NCI-H1417 treated with DMSO at 0.1 percent for 48 hours (cell line): ENCODE measurements around the gene HGF.

ENCODE experiments used
- DNase-seq: peaks from one replicate; lab custom pipeline; 2025; lab: John Stamatoyannopoulos, UW

Gene HGF

GRCh38 chr7:81684033-81684432, 85.8 kb downstream of the HGF start:
- DNase-seq: no peak

- DNase-seq: no peak
These were observed 87.0 kb downstream of the HGF start for GRCh38 chr7:81682873-81683272.

GRCh38 chr7:81680120-81680519, 89.7 kb downstream of the HGF start:
- no peak for DNase-seq

GRCh38 chr7:81676813-81677212, 93.0 kb downstream of the HGF start:
- no peak for DNase-seq

- no peak for DNase-seq
These were observed 93.6 kb downstream of the HGF start for GRCh38 chr7:81676105-81676811.

GRCh38 chr7:81674431-81674830, 95.4 kb downstream of the HGF start:
- DNase-seq: no peak

- DNase-seq: no peak
These were observed 97.0 kb downstream of the HGF start for GRCh38 chr7:81672872-81673271.

- no peak for DNase-seq
These were observed 100.3 kb downstream of the HGF start for GRCh38 chr7:81669476-81670105.

- no peak for DNase-seq
These were observed 103.6 kb downstream of the HGF start for GRCh38 chr7:81666209-81666608.

GRCh38 chr7:81665236-81665635, 104.6 kb downstream of the HGF start:
- DNase-seq: no peak

GRCh38 chr7:81664304-81664703, 105.5 kb downstream of the HGF start:
- DNase-seq: no peak

- DNase-seq: no peak
These were observed 107.3 kb downstream of the HGF start for GRCh38 chr7:81662531-81662930.

GRCh38 chr7:81659697-81660395, 110.0 kb downstream of the HGF start:
- DNase-seq: no peak

GRCh38 chr7:81657551-81657950, 112.3 kb downstream of the HGF start:
- DNase-seq: no peak

GRCh38 chr7:81655271-81655670, 114.6 kb downstream of the HGF start:
- DNase-seq: no peak

GRCh38 chr7:81652225-81652624, 117.6 kb downstream of the HGF start:
- DNase-seq: no peak
